Measurements from ENCODE around the gene C10orf67. TPM values are rescaled to one million over a fixed set of nuclear protein-coding genes. Genes with fewer than 3 reads are reported as not detected.

The C10orf67 gene
- total RNA-seq, 1 donor from 2014 or later, result not detected

DNA sequence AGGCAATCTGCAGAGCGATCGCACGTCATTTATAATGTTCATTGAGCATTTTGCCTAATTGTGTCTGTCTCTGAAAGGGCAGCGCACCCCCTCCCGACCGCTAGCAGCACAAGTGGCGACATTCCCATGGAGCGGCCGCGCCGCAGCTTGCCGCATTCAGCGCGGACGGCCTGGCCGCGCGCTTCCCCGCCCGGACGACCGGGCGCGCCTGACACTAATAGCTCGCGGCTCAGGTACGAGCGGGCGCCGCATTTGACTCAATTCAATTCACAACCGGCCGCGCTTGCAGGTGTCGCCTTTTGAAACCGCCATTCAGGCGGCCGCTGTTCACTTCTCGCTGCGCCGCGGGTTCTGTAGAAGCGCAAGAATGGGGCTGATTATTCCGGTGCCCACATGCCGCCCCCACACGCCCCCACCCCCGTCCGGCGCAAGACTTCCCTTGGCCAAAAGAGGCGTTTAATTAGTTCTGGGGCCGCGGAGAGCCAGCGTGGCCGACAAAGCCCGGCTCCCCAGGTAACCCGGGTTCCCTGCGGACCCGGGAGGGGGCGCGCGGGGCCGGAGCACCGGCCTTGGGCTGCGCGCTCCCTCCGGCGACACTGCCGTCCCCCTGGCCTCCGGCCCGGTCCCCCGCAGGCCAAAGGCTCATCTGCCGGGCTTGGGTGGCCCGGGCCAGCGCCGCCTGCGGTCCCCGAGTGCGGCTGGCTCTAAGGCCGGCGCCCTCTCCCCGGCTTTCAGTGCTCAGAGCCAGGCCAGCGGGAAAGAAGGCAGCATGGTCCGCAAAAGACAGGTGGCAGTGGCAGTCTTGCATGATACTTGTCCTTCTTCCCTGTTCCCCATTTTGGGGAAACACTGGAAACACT, 171.2 kb downstream of the C10orf67 start:
- H3K27ac Mint-ChIP-seq (ENCODE audit: unreplicated experiment), result no peak overlapping the region
- no peak overlapping the region for H3K4me3 Mint-ChIP-seq (ENCODE audit: unreplicated experiment)
- H3K36me3 Mint-ChIP-seq (ENCODE audit: unreplicated experiment), result no peaks in the 10 kb centered on the region
- DNase-seq (ENCODE audit: extremely low spot score, unreplicated experiment), result no peak
- TF ChIP-seq, protein P1, sequence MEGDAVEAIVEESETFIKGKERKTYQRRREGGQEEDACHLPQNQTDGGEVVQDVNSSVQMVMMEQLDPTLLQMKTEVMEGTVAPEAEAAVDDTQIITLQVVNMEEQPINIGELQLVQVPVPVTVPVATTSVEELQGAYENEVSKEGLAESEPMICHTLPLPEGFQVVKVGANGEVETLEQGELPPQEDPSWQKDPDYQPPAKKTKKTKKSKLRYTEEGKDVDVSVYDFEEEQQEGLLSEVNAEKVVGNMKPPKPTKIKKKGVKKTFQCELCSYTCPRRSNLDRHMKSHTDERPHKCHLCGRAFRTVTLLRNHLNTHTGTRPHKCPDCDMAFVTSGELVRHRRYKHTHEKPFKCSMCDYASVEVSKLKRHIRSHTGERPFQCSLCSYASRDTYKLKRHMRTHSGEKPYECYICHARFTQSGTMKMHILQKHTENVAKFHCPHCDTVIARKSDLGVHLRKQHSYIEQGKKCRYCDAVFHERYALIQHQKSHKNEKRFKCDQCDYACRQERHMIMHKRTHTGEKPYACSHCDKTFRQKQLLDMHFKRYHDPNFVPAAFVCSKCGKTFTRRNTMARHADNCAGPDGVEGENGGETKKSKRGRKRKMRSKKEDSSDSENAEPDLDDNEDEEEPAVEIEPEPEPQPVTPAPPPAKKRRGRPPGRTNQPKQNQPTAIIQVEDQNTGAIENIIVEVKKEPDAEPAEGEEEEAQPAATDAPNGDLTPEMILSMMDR (IDR thresholded peaks at IDR 0.05), result no peak
- no peaks in the 10 kb centered on the region for H3K9me3 Mint-ChIP-seq (ENCODE audit: unreplicated experiment)
- peaks cover 71% of the 10 kb centered on the region for H3K27me3 Mint-ChIP-seq (ENCODE audit: unreplicated experiment)
- H3K4me1 Mint-ChIP-seq (ENCODE audit: unreplicated experiment), result no peaks in the 10 kb centered on the region

DNA sequence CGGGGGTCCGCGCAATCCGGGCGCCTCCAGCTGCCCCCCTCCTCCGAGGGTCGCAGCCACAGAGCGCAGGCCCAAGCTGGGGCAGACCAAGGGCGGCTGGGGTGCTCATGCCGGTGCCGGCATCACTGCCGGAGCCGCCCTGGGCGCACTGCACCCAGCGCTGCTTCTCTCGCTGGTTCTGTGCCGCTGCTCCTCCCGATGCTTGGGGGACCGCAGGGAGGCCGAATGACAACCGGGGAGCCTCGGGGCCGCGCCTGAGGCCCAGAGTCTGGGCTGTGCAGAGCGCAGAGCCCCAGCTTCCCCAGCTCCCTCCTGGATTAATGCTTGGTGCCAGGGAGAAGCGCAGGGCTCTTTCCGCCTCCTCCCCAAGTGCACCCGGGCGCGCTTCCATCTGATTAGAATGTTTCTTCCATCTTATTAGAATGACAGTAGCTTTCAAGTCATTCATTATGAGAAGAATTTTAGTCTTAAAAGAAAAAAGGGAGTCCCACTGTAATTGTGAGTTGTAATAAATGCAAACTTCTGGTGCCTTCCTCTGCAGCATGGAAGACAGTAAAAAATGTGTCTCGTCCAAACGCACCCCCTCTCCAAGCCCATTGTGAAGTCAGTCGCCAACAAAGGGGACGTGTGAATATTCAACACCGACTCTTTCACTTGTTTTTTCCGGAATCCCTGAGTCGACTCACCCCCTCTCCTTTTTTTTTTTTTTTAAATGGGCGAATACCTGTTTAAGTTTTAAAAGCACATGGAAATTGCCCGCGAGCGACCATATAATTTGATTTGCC, 172.0 kb downstream of the C10orf67 start:
- H3K27me3 Mint-ChIP-seq (ENCODE audit: unreplicated experiment), result peaks cover 72% of the 10 kb centered on the region
- TF ChIP-seq, protein P1 (IDR thresholded peaks at IDR 0.05), result no peak
- H3K36me3 Mint-ChIP-seq (ENCODE audit: unreplicated experiment), result no peaks in the 10 kb centered on the region
- no peak overlapping the region for H3K4me3 Mint-ChIP-seq (ENCODE audit: unreplicated experiment)
- H3K9me3 Mint-ChIP-seq (ENCODE audit: unreplicated experiment), result no peaks in the 10 kb centered on the region
- no peaks in the 10 kb centered on the region for H3K4me1 Mint-ChIP-seq (ENCODE audit: unreplicated experiment)
- H3K27ac Mint-ChIP-seq (ENCODE audit: unreplicated experiment), result no peak overlapping the region
- DNase-seq (ENCODE audit: extremely low spot score, unreplicated experiment), result no peak

DNA sequence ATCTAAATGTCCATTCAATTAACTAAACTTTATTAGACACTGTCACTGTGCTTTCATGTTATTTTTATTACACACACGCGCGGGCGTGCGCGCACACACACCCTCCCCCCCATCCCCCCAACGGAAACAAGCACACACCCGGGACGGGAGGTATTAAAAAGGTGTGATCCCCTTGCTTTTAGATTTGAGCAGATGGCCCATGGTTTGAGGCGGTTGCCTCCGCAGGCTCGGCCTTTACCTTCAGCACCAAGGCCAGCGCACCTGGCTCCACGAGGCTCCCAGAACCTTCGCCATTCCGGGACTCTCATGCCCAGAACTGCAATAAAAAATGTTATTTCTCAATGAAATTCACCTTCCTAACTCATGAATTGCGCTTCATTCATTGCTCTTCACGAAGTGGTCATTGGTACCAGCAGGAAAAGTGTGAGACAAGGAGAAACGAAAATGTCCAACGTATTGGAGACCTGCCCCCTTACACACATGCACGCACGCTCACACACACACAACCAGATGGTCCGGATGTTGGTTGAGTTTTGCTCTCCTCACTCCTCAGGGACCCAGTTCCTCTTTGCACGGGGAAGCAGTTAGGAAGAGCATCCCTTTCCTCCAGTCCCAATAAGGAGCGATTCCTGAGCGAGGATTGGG, 173.2 kb downstream of the C10orf67 start:
- Mint-ChIP-seq H3K9me3 (ENCODE audit: unreplicated experiment) (no peaks in the 10 kb centered on the region), H3K27me3 (ENCODE audit: unreplicated experiment) (peaks cover 65% of the 10 kb centered on the region), H3K4me3 (ENCODE audit: unreplicated experiment) (no peak overlapping the region), H3K36me3 (ENCODE audit: unreplicated experiment) (no peaks in the 10 kb centered on the region), H3K27ac (ENCODE audit: unreplicated experiment) (no peak overlapping the region), H3K4me1 (ENCODE audit: unreplicated experiment) (no peaks in the 10 kb centered on the region)
- no peak for DNase-seq (ENCODE audit: extremely low spot score, unreplicated experiment)
- TF ChIP-seq, protein P1 (IDR thresholded peaks at IDR 0.05), result no peak

DNA sequence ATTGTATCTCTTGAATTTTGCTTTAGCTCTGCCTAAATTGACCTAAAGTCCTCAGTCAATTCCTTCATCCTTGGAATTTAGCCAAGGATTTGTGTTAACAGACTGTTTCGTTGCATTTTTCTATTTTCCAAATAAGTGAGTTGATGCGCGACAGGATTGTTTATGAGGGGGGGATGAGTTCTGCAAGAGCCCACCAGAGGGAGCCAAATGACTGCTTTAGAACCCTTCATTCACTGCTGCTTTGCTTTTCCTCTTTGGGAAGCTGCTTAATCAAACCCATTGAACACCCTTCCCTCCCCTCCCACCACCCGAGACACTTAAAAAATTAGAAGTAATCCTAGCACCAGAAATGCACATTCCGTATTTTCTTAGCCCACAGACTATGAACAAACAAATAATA, 186.2 kb downstream of the C10orf67 start:
- TF ChIP-seq, protein P1 (IDR thresholded peaks at IDR 0.05), result peak; percentile 87
- H3K9me3 Mint-ChIP-seq (ENCODE audit: unreplicated experiment), result no peaks in the 10 kb centered on the region
- H3K27me3 Mint-ChIP-seq (ENCODE audit: unreplicated experiment), result peaks cover 29% of the 10 kb centered on the region
- no peaks in the 10 kb centered on the region for H3K36me3 Mint-ChIP-seq (ENCODE audit: unreplicated experiment)
- H3K4me3 Mint-ChIP-seq (ENCODE audit: unreplicated experiment), result no peak overlapping the region
- no peak overlapping the region for H3K27ac Mint-ChIP-seq (ENCODE audit: unreplicated experiment)
- H3K4me1 Mint-ChIP-seq (ENCODE audit: unreplicated experiment), result peaks cover 4% of the 10 kb centered on the region
- DNase-seq (ENCODE audit: extremely low spot score, unreplicated experiment), result no peak
